RCC 7860 (cell line): ENCODE data around the gene RAB44.
"Not testable (repeated sequence)": the region's sequence is repeated elsewhere in the genome, so short reads cannot be mapped to it uniquely, and the experiment has no call there.

ENCODE experiments used
- DNase-seq: peaks from one replicate; pipeline ENCODE4 v3.0.0-alpha.2; 2015; ENCODE audit warnings: low spot score
- FAIRE-seq: peaks from 2 replicates; lab custom pipeline; 2012; peaks lifted over from hg19 to GRCh38; lab: Jason Lieb, UNC

Gene RAB44

GRCh38 chr6:36697481-36697903 lies at the start of gene RAB44:
TSS of gene RAB44 (plus strand) at chr6:36697826. CDS start at chr6:36704236, 6,410 bp downstream.
- DNase-seq: no peak
- no peak for FAIRE-seq

GRCh38 chr6:36649086-36649485 lies 48.5 kb upstream of the RAB44 start:
- DNase-seq (no peak), FAIRE-seq (no peak)

GRCh38 chr6:36649701-36650484 lies 47.7 kb upstream of the RAB44 start:
- FAIRE-seq (no peak), DNase-seq (peak; percentile 29)

- DNase-seq: no peak
- FAIRE-seq: no peak
Measured at GRCh38 chr6:36650848-36651478, 46.7 kb upstream of the RAB44 start.

GRCh38 chr6:36651659-36652379 lies 45.8 kb upstream of the RAB44 start:
- no peak for FAIRE-seq
- DNase-seq: no peak

GRCh38 chr6:36654469-36654868 lies 43.2 kb upstream of the RAB44 start:
- FAIRE-seq, DNase-seq: not testable (repeated sequence)

GRCh38 chr6:36655085-36655724 lies 42.4 kb upstream of the RAB44 start:
- no peak for DNase-seq
- FAIRE-seq: no peak

GRCh38 chr6:36656441-36656840 lies 41.2 kb upstream of the RAB44 start:
- DNase-seq (peak; percentile 58), FAIRE-seq (peak; percentile 60)

GRCh38 chr6:36657271-36657670 lies 40.4 kb upstream of the RAB44 start:
- DNase-seq (no peak), FAIRE-seq (no peak)

GRCh38 chr6:36657942-36658544 lies 39.6 kb upstream of the RAB44 start:
- FAIRE-seq (peak; percentile 71), DNase-seq (peak; percentile 89)

GRCh38 chr6:36659271-36659670 lies 38.4 kb upstream of the RAB44 start:
- DNase-seq (no peak), FAIRE-seq (no peak)

- no peak for FAIRE-seq
- no peak for DNase-seq
Measured at GRCh38 chr6:36660771-36661471, 36.7 kb upstream of the RAB44 start.

- FAIRE-seq: no peak
- no peak for DNase-seq
Measured at GRCh38 chr6:36662380-36662779, 35.2 kb upstream of the RAB44 start.

GRCh38 chr6:36662827-36663256 lies 34.8 kb upstream of the RAB44 start:
- no peak for FAIRE-seq
- no peak for DNase-seq

GRCh38 chr6:36663504-36664446 lies 33.9 kb upstream of the RAB44 start:
- DNase-seq: no peak
- FAIRE-seq: no peak

- FAIRE-seq (no peak), DNase-seq (no peak)
Measured at GRCh38 chr6:36665180-36665579, 32.4 kb upstream of the RAB44 start.

GRCh38 chr6:36666287-36666686 lies 31.3 kb upstream of the RAB44 start:
- DNase-seq (no peak), FAIRE-seq (no peak)

- FAIRE-seq (peak; percentile 90), DNase-seq (peak; percentile 89)
Measured at GRCh38 chr6:36666826-36667591, 30.6 kb upstream of the RAB44 start.
